Measurements from ENCODE around the gene DBNDD2.

GRCh38 chr20:45440891-45441685, 33.0 kb downstream of the DBNDD2 start:
- no peak for TF ChIP-seq POLR2A (IDR thresholded peaks at IDR 0.05; ENCODE audit: low read depth, low read length)
- TF ChIP-seq POLR2AphosphoS5 (IDR thresholded peaks at IDR 0.05; ENCODE audit: low read depth, low read length) = no peak
